SU-DHL-6 (cell line): ENCODE measurements around the gene CAPN5.

ENCODE experiments used
- H2AFZ ChIP-seq: fragments of 200-600 bp; sonication (generic); 2 replicates; pipeline ENCODE4 v1.6.1; 2014; ENCODE audit warnings: low read depth, mild to moderate bottlenecking, moderate library complexity, mixed read lengths, antibody characterized with exemption, low read length; ENCODE audit not compliant: severe bottlenecking
- H3F3A ChIP-seq: fragments of 200-600 bp; shearing (Covaris generic); 2 replicates; pipeline ENCODE4 v1.6.0; 2016; ENCODE audit warnings: antibody characterized with exemption, mild to moderate bottlenecking; ENCODE audit not compliant: insufficient read depth
- H3K27ac ChIP-seq: fragments of 200-600 bp; sonication (generic); 2 replicates; pipeline ENCODE4 v1.5.1; 2016; ENCODE audit warnings: low read depth, mild to moderate bottlenecking, low read length, moderate library complexity, mixed read lengths
- H3K27me3 ChIP-seq: fragments of 200-600 bp; sonication (generic), shearing (Covaris generic); 2 replicates; pipeline ENCODE4 v1.6.0; 2014; ENCODE audit warnings: mild to moderate bottlenecking, low read length
- H3K36me3 ChIP-seq: fragments of 200-600 bp; sonication (generic); 2 replicates; pipeline ENCODE4 v1.6.1; 2014; ENCODE audit warnings: mild to moderate bottlenecking, low read length, mixed read lengths
- H3K4me2 ChIP-seq: fragments of 300-600, 200-600 bp; shearing (Covaris generic), sonication (generic); 2 replicates; pipeline ENCODE4 v1.6.0; 2014; ENCODE audit warnings: low read length, low read depth, mild to moderate bottlenecking; ENCODE audit not compliant: poor library complexity, severe bottlenecking
- H3K4me3 ChIP-seq: fragments of 200-600 bp; sonication (generic); 2 replicates; pipeline ENCODE4 v1.5.1; 2014; ENCODE audit warnings: antibody characterized with exemption, low read length, mild to moderate bottlenecking, mixed read lengths; ENCODE audit not compliant: insufficient read depth, poor library complexity, severe bottlenecking
- H3K79me2 ChIP-seq: fragments of 200-600 bp; sonication (generic); 2 replicates; pipeline ENCODE4 v1.6.1; 2014; ENCODE audit warnings: mild to moderate bottlenecking, low read length, moderate library complexity; ENCODE audit not compliant: insufficient read depth
- H3K9ac ChIP-seq: fragments of 200-600 bp; sonication (generic); 2 replicates; pipeline ENCODE4 v1.7.0; 2014; ENCODE audit warnings: mild to moderate bottlenecking, low read length
- H3K9me2 ChIP-seq: fragments of 200-600 bp; sonication (generic); replicated peaks from 2 replicates; pipeline ENCODE4 v1.6.1; 2014; ENCODE audit warnings: low read length; ENCODE audit not compliant: insufficient read depth
- H3K9me3 ChIP-seq: fragments of 200-600 bp; sonication (generic); 2 replicates; pipeline ENCODE4 v1.6.1; 2014; ENCODE audit warnings: low read length, mixed read lengths; ENCODE audit not compliant: insufficient read depth
- H4K20me1 ChIP-seq: fragments of 200-600 bp; sonication (generic); 2 replicates; pipeline ENCODE4 v1.6.1; 2014; ENCODE audit warnings: low read depth, mild to moderate bottlenecking, antibody characterized with exemption, low read length, moderate library complexity, mixed read lengths
- CTCF ChIP-seq: fragments of 200-600 bp; sonication (generic); IDR thresholded peaks from one replicate; pipeline ENCODE4 v1.5.1; 2017; ENCODE audit warnings: antibody characterized with exemption, mild to moderate bottlenecking, low read length, moderate library complexity; ENCODE audit not compliant: insufficient read depth, poor library complexity, severe bottlenecking
- EZH2phosphoT487 ChIP-seq: fragments of 200-600 bp; sonication (generic), shearing (Covaris generic); conservative IDR thresholded peaks from 2 replicates; pipeline ENCODE4 v1.6.1; 2018; ENCODE audit warnings: mild to moderate bottlenecking, antibody characterized with exemption, low read length, moderate library complexity, mixed read lengths

CAPN5 gene

GRCh38 chr11:77074205-77074604, 7.4 kb downstream of the CAPN5 start:
- Histone ChIP-seq H3K79me2 (no peaks in the 10 kb centered on the region), H3K9me3 (no peaks in the 10 kb centered on the region), H3K9ac (no peak overlapping the region), H3K27me3 (no peaks in the 10 kb centered on the region), H3F3A (no peaks in the 10 kb centered on the region), H3K4me3 (no peak overlapping the region), H2AFZ (no peak overlapping the region), H3K36me3 (no peaks in the 10 kb centered on the region), H4K20me1 (no peaks in the 10 kb centered on the region), H3K4me2 (no peak overlapping the region), H3K27ac (no peak overlapping the region), H3K9me2 (no peaks in the 10 kb centered on the region)
- TF ChIP-seq CTCF: no peak

- Histone ChIP-seq H3K27me3 (no peaks in the 10 kb centered on the region), H3K4me2 (no peak overlapping the region), H4K20me1 (no peaks in the 10 kb centered on the region), H3K4me3 (no peak overlapping the region), H3K9me2 (no peaks in the 10 kb centered on the region), H3K79me2 (no peaks in the 10 kb centered on the region), H3F3A (no peaks in the 10 kb centered on the region), H3K9ac (no peak overlapping the region), H3K9me3 (no peaks in the 10 kb centered on the region), H3K36me3 (no peaks in the 10 kb centered on the region), H3K27ac (no peak overlapping the region), H2AFZ (no peak overlapping the region)
- TF ChIP-seq EZH2phosphoT487: no peak
These were observed 8.0 kb downstream of the CAPN5 start for GRCh38 chr11:77074626-77075221.

GRCh38 chr11:77075425-77075905, 8.7 kb downstream of the CAPN5 start:
- no peaks in the 10 kb centered on the region for H3F3A ChIP-seq
- no peak overlapping the region for H3K4me2 ChIP-seq
- no peaks in the 10 kb centered on the region for H3K27me3 ChIP-seq
- H3K9ac ChIP-seq: no peak overlapping the region
- H2AFZ ChIP-seq: no peak overlapping the region
- H4K20me1 ChIP-seq: no peaks in the 10 kb centered on the region
- H3K9me3 ChIP-seq: no peaks in the 10 kb centered on the region
- H3K36me3 ChIP-seq: no peaks in the 10 kb centered on the region
- no peak overlapping the region for H3K27ac ChIP-seq
- H3K4me3 ChIP-seq: no peak overlapping the region
- no peaks in the 10 kb centered on the region for H3K79me2 ChIP-seq
- H3K9me2 ChIP-seq: no peaks in the 10 kb centered on the region
- TF ChIP-seq CTCF: no peak
- TF ChIP-seq EZH2phosphoT487: no peak

- no peaks in the 10 kb centered on the region for H4K20me1 ChIP-seq
- H3K79me2 ChIP-seq: no peaks in the 10 kb centered on the region
- H2AFZ ChIP-seq: no peak overlapping the region
- no peaks in the 10 kb centered on the region for H3K36me3 ChIP-seq
- no peak overlapping the region for H3K4me3 ChIP-seq
- no peak overlapping the region for H3K9ac ChIP-seq
- no peak overlapping the region for H3K27ac ChIP-seq
- no peaks in the 10 kb centered on the region for H3K27me3 ChIP-seq
- H3K9me2 ChIP-seq: no peaks in the 10 kb centered on the region
- no peaks in the 10 kb centered on the region for H3F3A ChIP-seq
- H3K4me2 ChIP-seq: no peak overlapping the region
- H3K9me3 ChIP-seq: no peaks in the 10 kb centered on the region
- no peak for TF ChIP-seq EZH2phosphoT487
- no peak for TF ChIP-seq CTCF
These were observed 12.9 kb downstream of the CAPN5 start for GRCh38 chr11:77079666-77080065.
